NCI-H1694 treated with DMSO at 0.1 percent for 48 hours (cell line): Measurements from ENCODE around the gene LRRC75A.

Experiments used
- DNase-seq: peaks from one replicate; lab custom pipeline; 2025; lab: John Stamatoyannopoulos, UW

LRRC75A gene

GRCh38 chr17:16493531-16494046 is 1.6 kb upstream of the LRRC75A start:
- no peak for DNase-seq

GRCh38 chr17:16492613-16493530 is 879 bp upstream of the LRRC75A start:
- no peak for DNase-seq

- DNase-seq: no peak
Measured at GRCh38 chr17:16491131-16491702, 776 bp downstream of the LRRC75A start.

GRCh38 chr17:16489431-16489830 is 2.6 kb downstream of the LRRC75A start:
- DNase-seq: no peak

DNA sequence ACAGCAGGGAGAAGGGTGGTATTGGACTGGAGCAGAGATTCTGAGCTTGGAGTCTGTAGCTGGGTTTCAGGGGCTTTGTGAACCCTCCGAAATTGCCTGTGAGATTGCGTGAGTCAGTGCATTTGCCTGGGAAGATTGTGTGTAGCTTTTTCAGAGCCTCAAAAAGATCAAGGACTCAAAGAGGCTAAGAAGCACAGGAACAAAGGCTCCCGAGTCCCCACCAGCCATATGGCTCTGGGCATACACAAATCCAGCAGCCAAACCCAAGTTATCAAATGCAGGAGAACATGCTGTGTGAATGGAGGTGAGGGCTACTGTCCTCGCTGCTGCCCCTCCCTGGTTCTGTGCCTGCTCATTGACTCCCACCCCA is 3.0 kb downstream of the LRRC75A start:
- DNase-seq: no peak

DNA sequence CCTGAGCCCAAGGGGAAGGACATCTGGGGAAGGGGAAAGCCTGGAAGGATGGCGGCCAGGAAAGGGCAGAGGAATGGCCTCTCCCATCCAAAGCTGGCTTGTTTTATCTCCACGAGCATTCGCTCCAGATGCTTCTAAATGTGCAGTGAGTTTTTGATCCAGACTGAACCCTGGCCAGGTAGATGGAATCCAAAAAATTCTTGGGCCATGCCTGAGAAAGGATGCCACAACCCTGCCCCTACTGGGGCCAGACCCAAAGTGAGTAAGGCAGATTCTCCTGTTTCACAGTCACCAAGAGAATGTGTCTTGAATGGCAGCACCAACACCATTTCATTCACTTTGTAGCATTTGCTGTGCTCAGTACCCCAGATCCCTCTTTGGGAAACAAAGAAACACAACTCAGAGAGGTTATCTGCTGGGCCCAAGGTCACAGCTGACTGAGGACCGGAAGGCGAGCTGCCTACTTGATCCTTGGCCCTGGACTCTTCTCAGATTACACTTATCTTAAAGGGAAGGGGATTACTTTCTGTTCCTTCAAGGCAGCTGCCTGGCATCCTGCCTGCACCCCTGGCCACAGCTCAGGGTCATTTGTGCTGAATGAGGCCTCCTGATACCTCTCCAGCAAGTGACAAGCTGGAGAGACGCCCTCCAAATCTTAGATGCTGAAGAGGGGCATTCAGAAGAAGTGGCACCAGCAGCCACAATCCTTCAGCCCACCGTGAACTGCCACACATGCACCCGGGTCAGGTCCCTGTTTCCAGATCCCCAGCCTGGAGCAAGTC is 3.6 kb downstream of the LRRC75A start:
- no peak for DNase-seq

DNA sequence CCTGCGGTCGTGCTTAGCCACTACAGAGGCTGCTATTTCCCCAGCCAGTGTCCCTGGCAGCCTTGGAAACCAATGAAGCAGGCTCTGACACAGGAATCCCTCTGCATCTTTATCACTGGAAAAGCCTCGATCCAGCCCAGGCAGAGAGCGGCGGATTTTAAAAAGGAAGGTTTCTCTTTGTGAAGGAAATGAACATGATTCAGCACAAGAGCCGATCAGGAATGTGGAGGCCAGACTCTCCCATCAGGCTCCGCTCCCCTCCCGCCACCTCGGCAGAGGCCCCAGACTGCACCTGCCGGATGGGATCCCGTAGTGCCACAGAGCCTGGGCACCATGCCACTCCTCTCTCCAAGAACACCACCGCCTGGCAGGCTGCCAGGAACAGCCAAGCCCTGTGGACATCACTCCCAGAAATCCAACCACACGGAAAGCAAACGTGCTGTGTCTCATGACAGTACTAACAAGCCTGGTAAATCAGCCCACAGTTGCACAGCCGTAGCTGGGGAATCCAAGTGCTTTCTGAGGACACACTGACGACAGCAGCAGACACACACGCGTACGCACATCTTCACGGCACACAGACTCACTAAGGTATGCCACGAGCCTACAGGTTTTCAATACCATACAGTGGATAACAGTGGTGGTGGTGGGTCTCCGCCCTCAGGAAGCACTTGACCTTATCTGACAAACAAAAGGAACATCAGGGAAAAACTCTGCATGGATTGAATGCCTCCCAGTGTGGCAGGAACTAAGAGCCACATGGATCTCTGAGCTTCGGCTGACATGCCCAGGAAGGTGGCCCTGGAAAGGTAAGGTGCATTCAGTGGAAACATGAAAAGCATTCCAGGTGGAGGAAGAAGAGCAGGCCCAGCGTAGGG is 5.4 kb downstream of the LRRC75A start:
- peak; percentile 87 for DNase-seq

DNA sequence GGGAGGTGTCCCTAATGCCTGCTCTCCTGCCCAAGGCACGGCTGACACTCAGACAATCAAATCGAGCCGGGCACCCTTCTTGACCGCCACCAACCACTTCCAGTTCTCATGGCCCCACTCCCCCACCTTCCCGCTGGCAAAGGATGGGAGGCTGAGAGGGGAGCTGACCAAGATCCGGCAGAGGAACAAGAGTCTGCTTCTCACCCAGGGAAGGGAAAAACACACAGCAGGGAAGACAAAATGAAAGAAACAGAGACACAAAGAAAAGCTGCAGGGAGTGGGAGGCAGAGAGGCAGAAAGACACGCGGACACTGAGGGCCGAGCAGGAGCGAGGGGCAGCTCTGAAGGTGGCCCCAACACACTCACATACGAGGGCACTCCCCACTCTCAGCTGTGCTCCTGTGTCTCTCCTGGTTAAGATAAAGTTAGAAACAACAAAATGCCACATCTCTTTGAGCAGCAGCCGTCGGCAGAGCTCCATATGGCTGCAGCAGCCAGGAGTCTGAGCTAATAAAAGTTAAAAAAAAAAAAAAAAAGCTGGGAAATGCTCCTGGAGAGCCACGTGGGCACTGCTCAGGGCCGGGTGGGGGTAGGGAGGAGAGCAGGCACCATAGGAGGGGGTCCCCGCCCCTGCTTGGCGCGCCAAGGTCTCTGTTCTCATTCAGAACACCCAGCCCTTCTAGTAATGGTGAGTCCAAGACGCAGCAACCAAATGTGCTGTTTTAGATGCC is 7.4 kb downstream of the LRRC75A start:
- DNase-seq: peak; percentile 89

DNA sequence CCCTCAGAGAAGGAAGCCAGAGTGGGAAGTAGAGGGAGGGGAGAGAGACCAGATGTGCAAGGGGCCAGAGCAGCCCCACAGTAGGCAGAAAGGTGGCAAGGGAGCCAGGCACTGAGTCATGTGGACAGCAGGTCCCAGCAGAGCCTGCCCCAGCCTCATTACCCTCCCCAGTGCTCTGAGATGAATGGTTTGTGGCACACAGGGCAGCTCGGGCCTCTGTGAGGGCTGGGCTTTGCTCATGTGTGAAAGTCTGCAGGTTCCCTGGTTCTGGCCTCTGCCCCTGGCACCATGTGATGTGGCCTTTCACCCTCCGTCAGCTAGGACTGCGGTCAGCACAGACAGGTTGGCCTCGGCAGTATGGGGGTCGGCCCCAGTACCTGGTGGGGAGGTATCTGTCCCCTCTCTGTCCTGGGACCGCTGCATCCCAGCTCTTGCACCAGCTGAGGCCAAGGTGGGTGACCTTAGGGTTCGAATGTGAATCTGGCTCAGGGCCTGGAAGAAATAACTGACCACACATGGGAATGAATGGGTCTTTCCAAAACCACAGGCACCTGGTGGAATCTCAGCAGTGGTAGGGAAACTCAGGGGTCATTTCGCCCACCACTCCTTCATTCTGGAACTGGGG is 8.9 kb downstream of the LRRC75A start:
- no peak for DNase-seq

- DNase-seq: no peak
Measured at GRCh38 chr17:16482253-16482652, 9.7 kb downstream of the LRRC75A start.

DNA sequence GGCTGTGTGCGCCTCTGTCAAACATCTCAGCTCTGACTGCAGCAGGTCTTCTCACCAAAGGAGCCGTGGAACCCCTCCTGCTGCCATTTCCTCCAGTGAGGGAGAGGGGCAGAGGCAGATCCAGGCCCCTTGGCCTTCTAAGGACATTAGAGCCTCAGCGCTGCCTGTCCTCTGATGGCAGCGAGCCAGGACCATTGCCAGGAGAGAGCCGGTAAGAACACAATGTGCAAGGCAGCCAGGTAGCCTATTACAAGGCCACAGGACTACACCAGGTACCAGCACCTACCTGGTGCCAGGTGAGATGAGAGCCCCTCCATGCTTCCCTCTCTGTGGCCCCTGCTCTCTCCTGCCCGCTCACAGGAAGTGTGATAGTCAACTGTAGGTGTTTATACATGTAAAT is 11.0 kb downstream of the LRRC75A start:
- no peak for DNase-seq

DNA sequence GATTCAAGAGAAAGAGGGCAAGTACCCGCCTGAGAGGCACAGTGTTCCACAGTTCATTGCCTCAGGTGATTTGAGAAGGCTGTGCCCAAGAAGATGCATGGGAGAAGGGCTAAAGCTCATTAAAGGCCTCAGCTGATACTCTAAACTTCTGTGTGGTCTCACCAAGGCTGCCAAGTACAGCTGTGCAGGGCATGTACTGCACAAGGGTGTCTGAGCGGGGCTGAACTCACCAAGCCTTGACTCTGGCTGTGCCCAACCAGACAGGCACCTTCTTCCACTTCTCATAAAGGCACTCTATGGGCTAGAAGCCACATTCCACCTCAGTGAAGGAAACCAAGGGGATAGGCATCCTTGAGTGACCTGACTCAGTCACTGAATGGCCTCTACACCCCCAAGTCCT is 12.7 kb downstream of the LRRC75A start:
- no peak for DNase-seq

GRCh38 chr17:16478649-16479048 is 13.3 kb downstream of the LRRC75A start:
- DNase-seq: no peak

DNA sequence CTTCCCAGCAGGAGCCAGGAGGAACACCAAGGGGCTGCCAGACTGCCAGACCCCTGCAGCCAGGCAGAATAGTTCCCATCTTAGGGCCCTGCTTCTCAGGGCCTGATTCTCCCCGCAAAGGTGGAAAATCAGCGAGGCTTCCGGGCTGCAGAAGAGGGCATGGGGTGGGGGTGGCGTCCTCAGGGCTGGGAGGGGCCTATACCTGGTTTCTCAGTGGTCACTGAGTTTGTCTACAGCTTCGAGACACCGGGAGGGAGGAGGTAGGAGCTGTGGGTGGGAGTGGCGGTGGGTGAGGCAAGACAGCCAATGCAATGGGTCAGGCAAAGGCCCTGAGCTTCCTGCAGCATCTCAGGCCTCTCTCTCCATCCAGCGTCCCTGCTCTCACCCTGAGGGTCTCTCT is 14.3 kb downstream of the LRRC75A start:
- no peak for DNase-seq

- DNase-seq: no peak
Measured at GRCh38 chr17:16477255-16477654, 14.7 kb downstream of the LRRC75A start.

DNA sequence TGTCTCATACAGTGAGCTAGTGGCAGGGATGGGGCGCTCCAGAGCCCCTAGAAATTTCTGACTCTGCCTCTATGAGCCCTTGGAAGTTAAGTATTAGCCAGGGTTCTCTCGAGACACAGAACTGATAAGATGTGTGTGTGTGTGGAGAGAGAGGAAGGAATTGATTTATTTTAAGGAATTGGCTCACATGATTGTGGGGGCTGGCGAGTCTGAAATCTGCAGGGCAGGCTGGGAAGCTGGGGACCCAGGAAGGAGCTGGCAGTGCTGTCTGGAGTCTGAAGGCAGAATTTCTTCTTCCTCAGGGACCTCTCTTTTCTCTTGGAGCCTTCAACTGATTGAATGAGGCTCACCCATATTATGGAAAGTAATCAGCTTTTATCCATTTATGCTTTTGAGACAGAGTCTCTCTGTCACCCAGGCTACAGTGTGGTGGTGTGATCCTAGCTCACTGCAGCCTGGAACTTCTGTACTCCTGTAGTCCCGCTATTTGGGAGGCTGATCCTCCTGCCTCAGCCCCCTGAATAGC is 16.8 kb downstream of the LRRC75A start:
- no peak for DNase-seq

DNA sequence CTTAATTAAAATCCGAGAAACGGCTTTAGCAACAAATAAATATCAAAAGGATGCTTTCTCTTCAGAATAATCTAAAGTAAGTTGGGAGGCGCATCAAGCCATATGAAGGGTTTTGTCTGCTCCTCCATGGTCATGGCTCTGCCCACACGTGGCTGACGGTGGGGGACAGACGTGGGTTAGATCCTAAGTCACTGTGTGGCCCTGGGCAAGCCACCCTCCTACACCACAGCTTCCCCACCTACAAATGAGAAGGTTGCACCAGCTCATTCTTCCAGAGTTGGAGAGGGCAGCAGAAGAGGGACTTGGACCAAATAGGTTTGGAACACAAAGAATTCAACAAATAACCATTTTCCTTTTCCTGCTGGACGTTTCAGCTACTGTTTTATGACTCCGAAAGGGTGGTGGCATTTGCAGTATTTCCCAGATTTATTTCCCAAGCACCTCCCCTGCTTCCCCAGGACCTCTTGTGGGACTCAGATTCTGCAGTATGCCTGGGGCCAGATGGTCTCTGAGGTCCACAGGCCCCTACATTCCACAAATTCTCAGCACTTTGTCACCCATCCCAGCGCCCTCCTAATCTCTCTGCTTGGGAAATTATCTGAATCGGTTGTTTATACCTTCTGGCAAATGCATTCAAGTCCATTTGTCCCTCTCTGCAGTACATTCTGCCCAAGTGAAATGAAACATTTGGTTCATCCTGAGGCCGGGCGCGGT is 17.8 kb downstream of the LRRC75A start:
- DNase-seq: no peak

DNA sequence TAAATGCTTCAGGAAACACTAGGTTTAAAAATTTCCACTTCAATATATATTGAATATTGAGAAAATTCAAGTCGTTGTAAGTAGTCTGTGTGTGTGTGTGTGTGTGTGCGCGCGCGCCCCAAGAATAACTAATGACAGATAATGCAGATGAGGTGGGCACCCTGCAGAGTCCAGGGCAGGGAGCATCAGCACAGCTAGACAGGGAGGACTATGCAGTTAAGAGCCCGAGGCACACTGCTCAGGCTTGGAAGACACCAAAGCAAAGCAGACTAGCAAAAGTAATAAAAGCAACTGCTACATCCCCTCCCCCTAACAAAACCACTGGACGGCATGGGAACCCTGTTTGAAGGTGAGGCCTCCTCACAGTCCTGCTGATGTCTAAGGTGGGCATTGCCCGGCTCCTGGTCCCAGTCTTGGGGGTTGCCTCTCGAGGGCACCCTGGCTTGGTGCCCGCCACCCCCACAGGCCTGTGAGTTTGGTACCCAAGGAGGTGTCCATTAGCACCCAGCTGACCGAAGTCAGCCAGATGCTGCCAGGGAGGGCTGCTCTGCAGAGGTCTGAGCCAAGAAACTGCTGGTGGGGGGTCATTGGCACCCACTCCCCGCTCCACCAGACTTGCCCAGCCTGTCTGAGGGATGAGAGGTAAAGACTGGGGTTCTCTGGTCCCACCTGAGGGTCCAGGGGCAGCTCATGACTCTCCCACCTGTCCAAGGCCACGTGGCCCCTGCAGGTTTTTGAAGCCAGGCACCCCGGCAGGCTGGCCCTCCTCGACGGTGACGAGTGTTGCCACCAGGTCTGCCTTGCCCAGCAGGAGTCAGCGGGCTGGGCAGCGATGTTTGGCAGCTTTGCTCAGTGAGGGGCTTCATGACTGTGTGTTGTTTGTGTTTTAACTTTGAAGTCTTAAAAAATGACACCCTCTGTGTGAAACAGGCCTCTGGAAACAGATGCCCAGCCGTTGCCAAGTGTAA is 18.7 kb downstream of the LRRC75A start:
- no peak for DNase-seq
